Thyroid gland (tissue), 4 donors: ENCODE data around the gene TMEM50A.
"Not testable (repeated sequence)": the region's sequence is repeated elsewhere in the genome, so short reads cannot be mapped to it uniquely, and the experiment has no call there.

Source experiments
- POLR2A ChIP-seq, 2 donors: fragments of 450-650 bp; IDR thresholded peaks; one replicate each; pipeline ENCODE4 v1.6.1; 2017; ENCODE audit warnings: antibody characterized with exemption in 2 of 2, mild to moderate bottlenecking in 2 of 2, moderate library complexity in 1 of 2
- TF ChIP-seq, protein P1 (sequence below), 6 experiments: fragments of 200-600 bp in 3 of 6; fragments of 450-650 bp in 3 of 6; sonication (generic) in 3 of 6; IDR thresholded peaks; one replicate each; pipeline ENCODE4 v1.5.1; 2016 to 2019; ENCODE audit warnings: antibody characterized with exemption in 6 of 6, mild to moderate bottlenecking in 2 of 6, inconsistent platforms in 1 of 6, moderate library complexity in 1 of 6

DNA sequence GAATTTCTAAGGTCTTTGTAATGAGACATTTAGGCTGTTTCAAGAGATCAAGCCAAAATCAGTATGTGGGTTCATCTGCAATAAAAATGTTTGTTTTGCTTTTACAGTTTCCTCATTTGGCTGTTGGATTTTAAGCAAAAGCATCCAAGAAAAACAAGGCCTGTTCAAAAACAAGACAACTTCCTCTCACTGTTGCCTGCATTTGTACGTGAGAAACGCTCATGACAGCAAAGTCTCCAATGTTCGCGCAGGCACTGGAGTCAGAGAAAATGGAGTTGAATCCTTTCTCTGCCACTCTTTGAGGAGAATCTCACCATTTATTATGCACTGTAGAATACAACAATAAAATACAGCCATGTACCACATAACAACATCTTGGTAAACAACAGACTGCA, 9.3 kb upstream of the TMEM50A start:
- TF ChIP-seq, protein P1, sequence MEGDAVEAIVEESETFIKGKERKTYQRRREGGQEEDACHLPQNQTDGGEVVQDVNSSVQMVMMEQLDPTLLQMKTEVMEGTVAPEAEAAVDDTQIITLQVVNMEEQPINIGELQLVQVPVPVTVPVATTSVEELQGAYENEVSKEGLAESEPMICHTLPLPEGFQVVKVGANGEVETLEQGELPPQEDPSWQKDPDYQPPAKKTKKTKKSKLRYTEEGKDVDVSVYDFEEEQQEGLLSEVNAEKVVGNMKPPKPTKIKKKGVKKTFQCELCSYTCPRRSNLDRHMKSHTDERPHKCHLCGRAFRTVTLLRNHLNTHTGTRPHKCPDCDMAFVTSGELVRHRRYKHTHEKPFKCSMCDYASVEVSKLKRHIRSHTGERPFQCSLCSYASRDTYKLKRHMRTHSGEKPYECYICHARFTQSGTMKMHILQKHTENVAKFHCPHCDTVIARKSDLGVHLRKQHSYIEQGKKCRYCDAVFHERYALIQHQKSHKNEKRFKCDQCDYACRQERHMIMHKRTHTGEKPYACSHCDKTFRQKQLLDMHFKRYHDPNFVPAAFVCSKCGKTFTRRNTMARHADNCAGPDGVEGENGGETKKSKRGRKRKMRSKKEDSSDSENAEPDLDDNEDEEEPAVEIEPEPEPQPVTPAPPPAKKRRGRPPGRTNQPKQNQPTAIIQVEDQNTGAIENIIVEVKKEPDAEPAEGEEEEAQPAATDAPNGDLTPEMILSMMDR (IDR thresholded peaks at IDR 0.05) = not testable (repeated sequence)
- TF ChIP-seq POLR2A (IDR thresholded peaks at IDR 0.05) = not testable (repeated sequence)
